ENCODE data around the gene ARFGEF3. TPM values are rescaled to one million over a fixed set of nuclear protein-coding genes. Genes with fewer than 3 reads are reported as not detected.

ARFGEF3 gene
- total and polyA plus RNA-seq, 4 donors, result 0.06 to 0.33 (median 0.16) TPM

GRCh38 chr6:138302554-138302953 is 140.8 kb downstream of the ARFGEF3 start:
- no peaks in the 10 kb centered on the region for H3K4me1 ChIP-seq (ENCODE audit: control insufficient read depth in 4 of 4, insufficient read depth in 4 of 4, low read length in 3 of 4)
- TF ChIP-seq RAD21 (IDR thresholded peaks at IDR 0.05) (no peak), HNF4G (IDR thresholded peaks at IDR 0.05) (no peak), JUND (IDR thresholded peaks at IDR 0.05) (no peak), SP1 (IDR thresholded peaks at IDR 0.05) (no peak), EGR1 (IDR thresholded peaks at IDR 0.05; ENCODE audit: low read depth in 2 of 2) (no peak), REST (IDR thresholded peaks at IDR 0.05) (no peak), FOXA1 (IDR thresholded peaks at IDR 0.05) (no peak), RXRA (IDR thresholded peaks at IDR 0.05) (no peak), HNF4A (conservative IDR thresholded peaks at IDR 0.05) (no peak), FOXA2 (IDR thresholded peaks at IDR 0.05) (no peak), TAF1 (conservative IDR thresholded peaks at IDR 0.05) (no peak)
- TF ChIP-seq, protein P1, sequence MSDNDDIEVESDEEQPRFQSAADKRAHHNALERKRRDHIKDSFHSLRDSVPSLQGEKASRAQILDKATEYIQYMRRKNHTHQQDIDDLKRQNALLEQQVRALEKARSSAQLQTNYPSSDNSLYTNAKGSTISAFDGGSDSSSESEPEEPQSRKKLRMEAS (IDR thresholded peaks at IDR 0.05), result no peak
- TF ChIP-seq, protein P2, sequence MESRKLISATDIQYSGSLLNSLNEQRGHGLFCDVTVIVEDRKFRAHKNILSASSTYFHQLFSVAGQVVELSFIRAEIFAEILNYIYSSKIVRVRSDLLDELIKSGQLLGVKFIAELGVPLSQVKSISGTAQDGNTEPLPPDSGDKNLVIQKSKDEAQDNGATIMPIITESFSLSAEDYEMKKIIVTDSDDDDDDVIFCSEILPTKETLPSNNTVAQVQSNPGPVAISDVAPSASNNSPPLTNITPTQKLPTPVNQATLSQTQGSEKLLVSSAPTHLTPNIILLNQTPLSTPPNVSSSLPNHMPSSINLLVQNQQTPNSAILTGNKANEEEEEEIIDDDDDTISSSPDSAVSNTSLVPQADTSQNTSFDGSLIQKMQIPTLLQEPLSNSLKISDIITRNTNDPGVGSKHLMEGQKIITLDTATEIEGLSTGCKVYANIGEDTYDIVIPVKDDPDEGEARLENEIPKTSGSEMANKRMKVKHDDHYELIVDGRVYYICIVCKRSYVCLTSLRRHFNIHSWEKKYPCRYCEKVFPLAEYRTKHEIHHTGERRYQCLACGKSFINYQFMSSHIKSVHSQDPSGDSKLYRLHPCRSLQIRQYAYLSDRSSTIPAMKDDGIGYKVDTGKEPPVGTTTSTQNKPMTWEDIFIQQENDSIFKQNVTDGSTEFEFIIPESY (IDR thresholded peaks at IDR 0.05), result no peak
- TF ChIP-seq, protein P3, sequence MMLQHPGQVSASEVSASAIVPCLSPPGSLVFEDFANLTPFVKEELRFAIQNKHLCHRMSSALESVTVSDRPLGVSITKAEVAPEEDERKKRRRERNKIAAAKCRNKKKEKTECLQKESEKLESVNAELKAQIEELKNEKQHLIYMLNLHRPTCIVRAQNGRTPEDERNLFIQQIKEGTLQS (IDR thresholded peaks at IDR 0.05), result no peak
- no peak overlapping the region for H3K9ac ChIP-seq (ENCODE audit: low read depth in 1 of 2, low read length in 2 of 2)
- no peak overlapping the region for H3K4me3 ChIP-seq (ENCODE audit: low read depth in 1 of 3, low read length in 3 of 3)
- no peaks in the 10 kb centered on the region for H3K27me3 ChIP-seq (ENCODE audit: control insufficient read depth in 4 of 4, insufficient read depth in 4 of 4, low read length in 3 of 4)
- 88% methylated on average over 2 of the region's 2 CpGs for WGBS
- no peak overlapping the region for H3K27ac ChIP-seq (ENCODE audit: low read depth in 1 of 2, low read length in 2 of 2)
- no peaks in the 10 kb centered on the region for H3K36me3 ChIP-seq (ENCODE audit: control insufficient read depth in 4 of 4, insufficient read depth in 3 of 4, low read depth in 1 of 4, low read length in 3 of 4)
- no peaks in the 10 kb centered on the region for H3K9me3 ChIP-seq (ENCODE audit: control insufficient read depth in 4 of 4, low read length in 3 of 4)
- no peak for DNase-seq (ENCODE audit: low spot score)

DNA sequence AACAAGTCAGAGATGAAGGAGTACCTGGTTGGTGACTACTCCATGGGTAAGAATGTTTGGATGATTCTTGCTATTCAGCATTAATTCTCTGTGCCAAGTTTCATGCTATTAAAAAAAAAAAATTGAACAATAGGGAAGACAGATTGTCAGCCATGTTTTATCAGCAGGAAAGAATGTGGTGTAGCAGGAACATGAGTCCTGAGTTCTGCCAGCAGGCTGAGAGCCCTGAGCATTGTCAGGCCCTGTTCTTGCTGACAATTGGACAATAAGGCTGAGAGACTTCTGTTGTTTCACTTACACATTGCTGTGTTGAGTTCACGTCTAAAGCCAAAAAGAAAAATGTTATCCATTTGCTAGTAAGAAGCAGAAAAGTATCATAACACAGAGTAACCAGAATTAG is 145.6 kb downstream of the ARFGEF3 start:
- TF ChIP-seq, protein P3 (IDR thresholded peaks at IDR 0.05), result no peak
- TF ChIP-seq EGR1 (IDR thresholded peaks at IDR 0.05; ENCODE audit: low read depth in 2 of 2) (no peak), REST (IDR thresholded peaks at IDR 0.05) (no peak), HNF4A (conservative IDR thresholded peaks at IDR 0.05) (no peak), SP1 (IDR thresholded peaks at IDR 0.05) (no peak), YY1 (IDR thresholded peaks at IDR 0.05) (no peak), JUND (IDR thresholded peaks at IDR 0.05) (no peak), FOXA1 (IDR thresholded peaks at IDR 0.05) (no peak), FOXA2 (IDR thresholded peaks at IDR 0.05) (no peak), GABPA (IDR thresholded peaks at IDR 0.05 in 1 of 2, conservative IDR thresholded peaks at IDR 0.05 in 1 of 2) (no peak), RAD21 (IDR thresholded peaks at IDR 0.05) (no peak), RXRA (IDR thresholded peaks at IDR 0.05) (no peak), HNF4G (IDR thresholded peaks at IDR 0.05) (no peak)
- TF ChIP-seq, protein P1 (IDR thresholded peaks at IDR 0.05), result no peak
- no peak for DNase-seq (ENCODE audit: low spot score)
- Histone ChIP-seq H3K9me3 (ENCODE audit: control insufficient read depth in 4 of 4, low read length in 3 of 4) (no peaks in the 10 kb centered on the region), H3K9ac (ENCODE audit: low read depth in 1 of 2, low read length in 2 of 2) (no peak overlapping the region), H3K27ac (ENCODE audit: low read depth in 1 of 2, low read length in 2 of 2) (no peak overlapping the region), H3K36me3 (ENCODE audit: control insufficient read depth in 4 of 4, insufficient read depth in 3 of 4, low read depth in 1 of 4, low read length in 3 of 4) (no peaks in the 10 kb centered on the region), H3K27me3 (ENCODE audit: control insufficient read depth in 4 of 4, insufficient read depth in 4 of 4, low read length in 3 of 4) (no peaks in the 10 kb centered on the region), H3K4me3 (ENCODE audit: low read depth in 1 of 3, low read length in 3 of 3) (no peak overlapping the region), H3K4me1 (ENCODE audit: control insufficient read depth in 4 of 4, insufficient read depth in 4 of 4, low read length in 3 of 4) (peaks cover 0 to 2% (median under 1%) of the 10 kb centered on the region in 4 donors)
- WGBS, result 89% methylated on average over 1 of the region's 1 CpG
